HepG2 (cell line): ENCODE results near the gene FBLL1. TPM values are rescaled to one million over a fixed set of nuclear protein-coding genes. Genes with fewer than 3 reads are reported as not detected.

Experiments used
- LCORL ChIP-seq, 2 experiments: fragments of 450-650 bp in 1 of 2; sonication (generic) in 1 of 2; formaldehyde crosslinking in 1 of 2; IDR thresholded peaks; 2 replicates each; pipeline versions ENCODE4 v1.5.0 to v1.6.1; 2017 to 2020; ENCODE audit warnings: antibody characterized with exemption in 1 of 2, missing genetic modification reagents in 1 of 2
- MAX ChIP-seq: IDR thresholded peaks from 2 replicates; pipeline ENCODE4 v1.6.1; 2012; ENCODE audit warnings: inconsistent platforms
- PAX8 ChIP-seq: sonication (generic); formaldehyde crosslinking; IDR thresholded peaks from 2 replicates; pipeline ENCODE4 v1.8.0; 2022; ENCODE audit warnings: mild to moderate bottlenecking, missing genetic modification reagents, borderline replicate concordance
- RAD51 ChIP-seq: fragments of 450-650 bp; IDR thresholded peaks from 2 replicates; pipeline ENCODE4 v1.6.1; 2016; ENCODE audit warnings: borderline replicate concordance
- RBAK ChIP-seq: sonication (generic); formaldehyde crosslinking; IDR thresholded peaks from 2 replicates; pipeline ENCODE4 v1.5.1; 2020; ENCODE audit warnings: mild to moderate bottlenecking, missing genetic modification reagents
- RXRB ChIP-seq: IDR thresholded peaks from 2 replicates; pipeline ENCODE4 v1.6.1; 2016; ENCODE audit warnings: borderline replicate concordance, missing genetic modification reagents, missing compliant biosample characterization
- SP2 ChIP-seq: sonication (generic); formaldehyde crosslinking; IDR thresholded peaks from 2 replicates; pipeline ENCODE4 v1.5.1; 2020; ENCODE audit warnings: mild to moderate bottlenecking, missing genetic modification reagents
- ZBTB10 ChIP-seq: sonication (generic); formaldehyde crosslinking; IDR thresholded peaks from 2 replicates; pipeline ENCODE4 v1.4.0; 2020; ENCODE audit warnings: missing genetic modification reagents, borderline replicate concordance
- ZBTB40 ChIP-seq, 2 experiments: fragments of 450-650 bp in 1 of 2; sonication (generic) in 1 of 2; formaldehyde crosslinking in 1 of 2; IDR thresholded peaks; 2 replicates each; pipeline versions ENCODE4 v1.6.1 to v1.8.0; 2016 to 2022; ENCODE audit warnings: antibody characterized with exemption in 1 of 2, mild to moderate bottlenecking in 1 of 2, missing genetic modification reagents in 1 of 2
- ZHX1 ChIP-seq: sonication (generic); formaldehyde crosslinking; IDR thresholded peaks from 2 replicates; pipeline ENCODE4 v1.8.1; 2022; ENCODE audit warnings: low read depth, mild to moderate bottlenecking, missing genetic modification reagents
- ZNF101 ChIP-seq: sonication (generic); formaldehyde crosslinking; IDR thresholded peaks from 2 replicates; pipeline ENCODE4 v1.4.0; 2020; ENCODE audit warnings: mild to moderate bottlenecking, low read depth, missing genetic modification reagents, borderline replicate concordance
- ZNF782 ChIP-seq: sonication (generic); formaldehyde crosslinking; IDR thresholded peaks from 2 replicates; pipeline ENCODE4 v1.4.0; 2020; ENCODE audit warnings: missing genetic modification reagents, mild to moderate bottlenecking, borderline replicate concordance
- ZNF879 ChIP-seq: sonication (generic); formaldehyde crosslinking; IDR thresholded peaks from 2 replicates; pipeline ENCODE4 v1.8.1; 2023; ENCODE audit warnings: missing genetic modification reagents
- polyA plus RNA-seq, 8 experiments: library from polyadenylated mRNA; depleted of rRNA in 3 of 8; stranded (reverse) in 7 of 8; unstranded in 1 of 8; fragments of >200 nt; fragmentation: Illumina TruSeq in 4 of 8; extraction: Trizol in 4 of 8; gene quantifications; 2 replicates each; pipeline versions ENCODE4 v1.2.1 to v1.2.3, GENCODE V29; 2011 to 2016; ENCODE audit warnings: low read depth in 4 of 8, missing spikeins in 1 of 8, mixed read lengths in 1 of 8; ENCODE audit not compliant: insufficient read depth in 1 of 8
- total RNA-seq, 5 experiments: library from RNA; depleted of rRNA; stranded (reverse); fragments of >200 nt; fragmentation: Illumina TruSeq; extraction: Trizol; gene quantifications; 2 replicates each; pipeline ENCODE4 v1.2.3, GENCODE V29; 2016; ENCODE audit warnings: low read depth in 1 of 5

The FBLL1 gene
- total and polyA plus RNA-seq, 2 of the 13 experiments (the other 11 are each of a cell fraction or from before 2014, with no cell fraction given) = 0.17 to 0.18 TPM

- no peak for TF ChIP-seq ZBTB10
- TF ChIP-seq PAX8 (CRISPR knock-in tag) = no peak
- TF ChIP-seq ZNF101 = no peak
- TF ChIP-seq MAX = peak; percentile 83
- TF ChIP-seq ZHX1 (CRISPR knock-in tag) = peak; percentile 72
- peak; percentile 73; the same call in 1 of the 2 replicates for TF ChIP-seq RXRB (CRISPR knock-in tag)
- TF ChIP-seq ZNF782 (CRISPR knock-in tag) = no peak
- TF ChIP-seq LCORL (IDR thresholded peaks at IDR 0.05) = no peak
- TF ChIP-seq LCORL (CRISPR knock-in tag; IDR thresholded peaks at IDR 0.05) = no peak
- peak; percentile 70 for TF ChIP-seq SP2 (CRISPR knock-in tag)
- no peak for TF ChIP-seq RBAK (CRISPR knock-in tag)
- TF ChIP-seq ZNF879 = no peak; the same call in 1 of the 2 replicates
- peak; percentile 86 for TF ChIP-seq RAD51
- TF ChIP-seq ZBTB40 (IDR thresholded peaks at IDR 0.05) = no peak; the same call in 1 of the 2 replicates
- peak; percentile 71; the same call in 1 of the 2 replicates for TF ChIP-seq ZBTB40 (CRISPR knock-in tag; IDR thresholded peaks at IDR 0.05)
Measured at GRCh38 chr5:168579488-168580226, 50.6 kb downstream of the FBLL1 start (continued).
